ENCODE measurements around the gene CD70.
"Not testable (repeated sequence)": the region's sequence is repeated elsewhere in the genome, so short reads cannot be mapped to it uniquely, and the experiment has no call there.

CD70 gene

GRCh38 chr19:6597471-6598253 lies 6.7 kb upstream of the CD70 start:
- DNase-seq (ENCODE audit: low read depth): not testable (repeated sequence)

- DNase-seq (ENCODE audit: low read depth): no peak
These were observed 5.7 kb upstream of the CD70 start for GRCh38 chr19:6596621-6597020.

- no peak for DNase-seq (ENCODE audit: low read depth)
These were observed 2.9 kb upstream of the CD70 start for GRCh38 chr19:6593651-6594416.

GRCh38 chr19:6590258-6590826 lies 608 bp downstream of the CD70 start:
- DNase-seq (ENCODE audit: low read depth): no peak

- no peak for DNase-seq (ENCODE audit: low read depth)
These were observed 1.2 kb downstream of the CD70 start for GRCh38 chr19:6589711-6590257.

- no peak for DNase-seq (ENCODE audit: low read depth)
These were observed 2.2 kb downstream of the CD70 start for GRCh38 chr19:6588508-6589345.

GRCh38 chr19:6587998-6588507 lies 2.9 kb downstream of the CD70 start:
- no peak for DNase-seq (ENCODE audit: low read depth)

- no peak for DNase-seq (ENCODE audit: low read depth)
These were observed 3.7 kb downstream of the CD70 start for GRCh38 chr19:6587093-6587820.

- DNase-seq (ENCODE audit: low read depth): no peak
These were observed 4.2 kb downstream of the CD70 start for GRCh38 chr19:6586726-6587092.

GRCh38 chr19:6586056-6586455 lies 4.9 kb downstream of the CD70 start:
- no peak for DNase-seq (ENCODE audit: low read depth)

GRCh38 chr19:6582515-6583484 lies 8.2 kb downstream of the CD70 start:
- DNase-seq (ENCODE audit: low read depth): not testable (repeated sequence)

- DNase-seq (ENCODE audit: low read depth): no peak
These were observed 10.6 kb downstream of the CD70 start for GRCh38 chr19:6580313-6580712.

- DNase-seq (ENCODE audit: low read depth): no peak
These were observed 11.3 kb downstream of the CD70 start for GRCh38 chr19:6579450-6580178.

GRCh38 chr19:6577476-6578125 lies 13.3 kb downstream of the CD70 start:
- no peak for DNase-seq (ENCODE audit: low read depth)

GRCh38 chr19:6576869-6577475 lies 14.0 kb downstream of the CD70 start:
- no peak for DNase-seq (ENCODE audit: low read depth)

- no peak for DNase-seq (ENCODE audit: low read depth)
These were observed 17.6 kb downstream of the CD70 start for GRCh38 chr19:6573350-6573749.

- DNase-seq (ENCODE audit: low read depth): no peak
These were observed 18.7 kb downstream of the CD70 start for GRCh38 chr19:6572217-6572616.

- DNase-seq (ENCODE audit: low read depth): no peak
These were observed 19.8 kb downstream of the CD70 start for GRCh38 chr19:6571167-6571566.
